HG03039 (cell line): ENCODE data around the gene GPR141.

ENCODE experiments used
- ATAC-seq: cut with Tn5 transposase; IDR thresholded peaks from one replicate; pipeline ENCODE4 v1.9.1; 2021; ENCODE audit warnings: mild to moderate bottlenecking, moderate library complexity; ENCODE audit not compliant: unreplicated experiment

GPR141 gene

DNA sequence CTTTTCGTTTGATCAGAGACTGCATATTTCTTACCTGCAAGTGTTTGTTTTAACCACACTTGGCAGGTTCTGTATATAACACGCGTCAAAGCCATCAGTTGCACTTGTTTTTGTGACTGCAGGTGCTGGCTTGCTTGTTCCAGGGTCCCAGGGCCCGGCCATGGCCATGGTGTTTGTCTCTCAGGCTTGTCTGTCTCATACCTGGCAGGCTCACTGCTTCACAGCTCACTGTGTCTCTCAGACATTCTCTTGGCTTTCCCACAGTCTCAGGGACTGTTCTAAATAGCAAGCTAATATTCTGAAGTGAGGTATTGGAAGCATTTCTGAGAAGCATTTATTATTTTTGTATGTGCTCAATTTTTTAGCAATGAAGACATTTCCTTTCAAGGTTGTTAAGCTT lies 46.9 kb downstream of the GPR141 start:
- ATAC-seq, result no peak

DNA sequence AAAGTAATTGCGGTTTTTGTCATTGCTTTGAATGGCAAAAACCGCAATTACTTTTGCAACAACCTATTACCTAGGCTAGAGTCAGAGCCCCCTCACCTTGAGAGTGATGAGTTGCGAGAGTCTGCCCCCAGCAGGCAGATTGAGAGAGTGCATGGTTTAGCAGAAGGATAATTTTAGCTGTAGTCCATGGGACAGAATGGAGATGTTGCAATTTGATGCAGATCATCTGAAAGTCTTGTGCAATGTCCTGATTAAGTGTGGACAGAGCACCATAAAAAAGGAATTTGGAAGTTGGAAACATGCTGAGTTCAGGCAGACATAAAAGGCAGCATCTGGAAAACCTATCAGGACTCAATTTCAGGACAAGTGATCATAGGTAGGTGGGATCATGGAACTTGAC lies 48.7 kb downstream of the GPR141 start:
- ATAC-seq, result peak; percentile 71

DNA sequence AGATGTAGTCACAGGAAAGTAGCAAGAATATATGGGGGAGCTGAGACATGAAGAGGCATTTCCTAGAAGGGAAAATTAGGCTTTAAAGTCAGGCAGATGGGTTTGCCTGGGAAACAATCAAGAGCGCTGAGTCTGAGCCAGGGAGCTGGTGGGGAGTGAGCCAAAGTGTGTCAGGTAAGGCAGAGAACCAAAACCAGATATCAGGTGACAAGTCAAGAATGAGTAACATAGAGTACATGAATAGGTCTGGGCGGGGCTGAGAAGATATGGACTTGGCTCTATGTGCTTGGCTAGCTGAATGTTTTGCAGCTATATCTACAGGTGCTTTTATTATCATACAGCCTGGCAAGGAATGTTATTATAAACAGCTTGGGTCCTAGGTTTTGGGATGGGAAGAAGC lies 49.3 kb downstream of the GPR141 start:
- no peak for ATAC-seq

GRCh38 chr7:37735196-37735595 lies 51.6 kb downstream of the GPR141 start:
- ATAC-seq, result no peak

- no peak for ATAC-seq
Observed at GRCh38 chr7:37738321-37738720, 54.8 kb downstream of the GPR141 start.

DNA sequence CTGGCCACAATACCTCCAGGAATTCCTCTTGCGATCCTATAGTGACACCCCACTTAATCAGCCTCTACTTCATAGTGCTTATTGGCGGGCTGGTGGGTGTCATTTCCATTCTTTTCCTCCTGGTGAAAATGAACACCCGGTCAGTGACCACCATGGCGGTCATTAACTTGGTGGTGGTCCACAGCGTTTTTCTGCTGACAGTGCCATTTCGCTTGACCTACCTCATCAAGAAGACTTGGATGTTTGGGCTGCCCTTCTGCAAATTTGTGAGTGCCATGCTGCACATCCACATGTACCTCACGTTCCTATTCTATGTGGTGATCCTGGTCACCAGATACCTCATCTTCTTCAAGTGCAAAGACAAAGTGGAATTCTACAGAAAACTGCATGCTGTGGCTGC lies 56.8 kb downstream of the GPR141 start:
- no peak for ATAC-seq

GRCh38 chr7:37741776-37742175 lies 58.2 kb downstream of the GPR141 start:
- no peak for ATAC-seq

GRCh38 chr7:37751096-37751495 lies 67.5 kb downstream of the GPR141 start:
- ATAC-seq, result no peak

DNA sequence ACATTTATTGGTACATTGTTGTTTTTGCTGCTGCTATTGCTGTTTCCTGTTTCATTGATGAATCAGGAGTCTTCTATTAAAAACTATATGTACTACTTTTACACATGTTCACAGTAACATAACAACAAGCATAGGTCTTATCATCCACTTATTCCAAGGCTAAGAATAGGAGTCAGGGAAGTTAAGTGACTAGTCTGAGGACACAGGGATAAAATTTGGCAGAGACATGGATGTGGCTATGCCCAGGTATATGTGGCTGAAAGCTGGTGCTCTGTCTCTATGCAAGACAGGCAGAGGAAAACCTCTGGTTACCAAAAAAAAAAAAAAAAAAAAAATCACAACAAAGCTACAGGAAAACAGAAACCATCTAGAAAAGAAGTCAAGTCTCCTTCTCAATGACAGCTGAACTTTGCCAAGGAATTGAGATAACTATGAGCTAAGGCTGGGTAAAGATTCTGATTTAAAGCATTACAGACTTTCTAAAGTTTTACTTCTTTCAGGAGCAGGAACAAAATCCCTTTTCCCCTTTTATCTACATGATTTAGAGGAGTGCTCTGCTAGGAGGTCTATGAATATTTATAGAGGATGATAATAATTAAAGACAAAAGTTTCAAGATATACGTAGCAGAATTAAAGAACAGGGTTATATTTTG lies 70.0 kb downstream of the GPR141 start:
- no peak for ATAC-seq

- no peak for ATAC-seq
Observed at GRCh38 chr7:37756797-37757551, 73.4 kb downstream of the GPR141 start.

GRCh38 chr7:37757563-37757962 lies 74.0 kb downstream of the GPR141 start:
- ATAC-seq, result no peak

DNA sequence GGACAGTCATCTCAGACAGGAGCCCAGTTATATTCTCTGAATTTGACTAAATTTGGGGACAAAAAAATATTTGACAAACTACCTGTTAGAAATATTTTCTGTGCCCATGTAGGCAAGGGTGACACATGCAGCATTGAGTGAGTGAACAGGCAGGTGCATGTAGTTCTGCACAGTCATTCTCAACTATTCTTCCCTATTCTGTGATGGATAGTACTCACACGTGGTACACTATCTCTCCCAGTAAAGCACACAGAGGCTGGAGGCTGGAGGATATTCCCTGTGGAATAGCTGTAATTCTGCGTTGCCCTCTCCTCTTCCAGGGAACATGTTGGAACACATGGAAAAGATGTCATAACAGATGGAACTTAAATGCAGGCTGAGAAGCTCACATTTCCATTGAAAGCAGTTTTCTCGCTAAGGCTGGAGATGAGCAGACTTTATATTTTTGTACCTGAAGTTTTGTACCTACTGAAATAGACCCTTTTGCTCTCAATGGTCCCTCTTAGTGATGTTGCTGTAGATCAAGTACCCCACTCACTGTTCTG lies 75.0 kb downstream of the GPR141 start:
- no peak for ATAC-seq

- ATAC-seq, result no peak
Observed at GRCh38 chr7:37759526-37759925, 76.0 kb downstream of the GPR141 start.

GRCh38 chr7:37765421-37765829 lies 81.9 kb downstream of the GPR141 start:
- ATAC-seq, result no peak

GRCh38 chr7:37765872-37766525 lies 82.4 kb downstream of the GPR141 start:
- peak; percentile 89 for ATAC-seq

- ATAC-seq, result no peak
Observed at GRCh38 chr7:37768611-37769010, 85.0 kb downstream of the GPR141 start.

DNA sequence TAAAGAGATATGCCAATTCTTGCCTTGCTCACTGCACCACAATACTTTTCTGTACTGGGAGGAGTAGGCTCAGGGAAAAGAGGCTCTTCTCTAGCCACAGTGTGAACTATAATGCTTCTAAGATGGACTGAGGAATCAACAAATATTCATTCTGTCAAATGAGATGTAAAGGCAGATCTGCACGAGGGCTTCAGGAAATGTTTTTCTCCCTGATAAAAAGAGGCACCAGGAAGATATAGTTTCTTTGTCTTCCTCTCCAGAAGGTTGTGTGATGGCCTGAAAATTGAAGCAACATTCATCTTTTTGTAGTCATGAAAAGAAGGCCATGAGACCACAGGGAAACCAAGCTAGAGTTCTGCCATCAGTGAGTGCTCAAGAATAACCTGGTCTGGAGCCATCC lies 85.7 kb downstream of the GPR141 start:
- no peak for ATAC-seq

- no peak for ATAC-seq
Observed at GRCh38 chr7:37769726-37770125, 86.2 kb downstream of the GPR141 start.

DNA sequence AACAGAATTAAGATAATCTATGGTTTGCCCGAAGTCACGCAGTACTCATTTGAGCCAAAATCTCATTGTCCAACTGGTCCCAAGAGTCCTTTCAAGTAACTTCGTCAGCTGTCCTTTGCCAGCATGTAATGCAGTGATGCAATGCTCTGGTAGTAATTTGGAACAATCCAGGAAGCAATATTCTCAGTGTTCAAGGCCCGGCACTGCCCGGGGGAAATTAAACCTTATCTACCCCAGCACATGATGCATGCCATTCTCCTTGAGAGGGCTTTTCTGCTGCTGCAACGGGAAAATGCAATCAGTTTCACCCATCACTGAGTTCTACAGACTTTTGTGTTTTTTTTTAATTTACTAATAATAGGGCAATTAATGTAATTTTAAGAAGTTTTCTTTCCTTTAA lies 87.3 kb downstream of the GPR141 start:
- no peak for ATAC-seq

DNA sequence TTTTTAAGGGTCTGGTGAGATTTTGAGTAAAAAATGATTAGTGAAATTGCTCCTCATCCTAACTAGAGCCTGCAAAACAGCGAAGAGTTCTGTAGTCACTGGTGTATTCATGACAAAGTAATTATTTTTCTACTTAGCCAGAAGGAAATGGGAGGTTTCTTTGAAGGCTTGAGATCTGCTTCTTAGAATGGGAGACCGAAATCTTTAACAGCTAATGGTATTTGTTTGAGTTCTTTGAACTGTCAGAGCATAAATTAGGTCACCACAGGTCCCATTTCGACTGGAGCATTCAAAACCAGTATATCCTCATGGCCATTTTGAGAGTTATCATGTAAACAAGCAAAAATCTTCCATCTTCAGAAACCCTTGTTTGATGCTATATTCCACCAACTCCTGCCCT lies 87.8 kb downstream of the GPR141 start:
- ATAC-seq, result no peak

DNA sequence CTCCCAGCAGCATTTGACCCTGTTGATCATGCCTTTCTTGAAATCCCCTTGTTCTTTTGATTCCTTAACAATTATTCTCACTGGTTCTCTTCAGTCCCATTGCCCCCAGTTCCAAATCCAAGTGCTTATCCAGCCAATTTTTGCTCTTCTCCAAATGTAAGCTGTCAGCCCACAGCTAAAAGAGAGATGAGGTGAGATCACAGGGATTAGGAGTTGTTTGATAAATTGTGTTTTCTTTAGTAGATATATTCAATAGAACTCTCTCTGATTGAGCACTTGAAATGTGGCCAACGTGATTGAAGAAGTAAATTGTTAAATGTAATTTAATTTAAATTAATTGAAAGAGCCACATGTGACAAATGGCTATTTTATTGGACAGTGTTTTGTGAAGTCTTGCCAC lies 88.2 kb downstream of the GPR141 start:
- ATAC-seq, result no peak

GRCh38 chr7:37775921-37776320 lies 92.4 kb downstream of the GPR141 start:
- ATAC-seq, result no peak
